Uterus (tissue), 2 donors: ENCODE data around the gene MRPL43.

Experiments
- CTCF ChIP-seq, 4 experiments: fragments of 200-600 bp in 2 of 4; fragments of 450-650 bp in 2 of 4; sonication (generic) in 2 of 4; IDR thresholded peaks; one replicate each; pipeline ENCODE4 v1.5.1; 2016 to 2019; ENCODE audit warnings: antibody characterized with exemption in 4 of 4, mild to moderate bottlenecking in 2 of 4, moderate library complexity in 1 of 4
- POLR2A ChIP-seq, 2 donors: fragments of 450-650 bp; IDR thresholded peaks; one replicate each; pipeline ENCODE4 v1.6.1; 2016; ENCODE audit warnings: antibody characterized with exemption in 2 of 2, mild to moderate bottlenecking in 1 of 2, moderate library complexity in 1 of 2

- TF ChIP-seq CTCF (IDR thresholded peaks at IDR 0.05), result no peak
- no peak for TF ChIP-seq POLR2A (IDR thresholded peaks at IDR 0.05)
Measured at GRCh38 chr10:101018118-101018599, 30.9 kb upstream of the MRPL43 start.
